ENCODE measurements around the gene DTX4. TPM values are rescaled to one million over a fixed set of nuclear protein-coding genes. Genes with fewer than 3 reads are reported as not detected.

DTX4 gene
- total and polyA plus RNA-seq, 12 donors = 0.86 to 4.1 (median 2.1) TPM

GRCh38 chr11:59138643-59139042 is 33.3 kb upstream of the DTX4 start:
- WGBS, 2 donors = 51 to 58% methylated on average over 2 of the region's 2 CpGs

GRCh38 chr11:59141191-59141590 is 30.7 kb upstream of the DTX4 start:
- WGBS, 2 donors = 92 to 94% methylated on average over 4 of the region's 4 CpGs
- H3K4me3 ChIP-seq = no peak overlapping the region

More at GRCh38 chr11:59138643-59139042, 33.3 kb upstream of the DTX4 start:
- intact Hi-C loops (cut with DNase I) = loop anchor here in 3 of 10 donors (5.0 to 10.0 kb wide), 2 partner anchors 41 to 84 kb away; no protein-coding TSS in a partner anchor
- TF ChIP-seq CTCF (IDR thresholded peaks at IDR 0.05) = no peak
- Histone ChIP-seq H3K27ac (no peak overlapping the region), H3K27me3 (no peaks in the 10 kb centered on the region), H3K4me1 (peaks cover 0 to 25% (median 9%) of the 10 kb centered on the region in 9 donors), H3K9me3 (no peaks in the 10 kb centered on the region), H3K4me3 (no peak overlapping the region), H3K36me3 (peaks cover 0 to 33% (median 0%) of the 10 kb centered on the region in 9 donors)
- ATAC-seq = no peak
- DNase-seq = no peak

GRCh38 chr11:59141673-59142460 is 30.1 kb upstream of the DTX4 start:
- intact Hi-C loops (cut with DNase I) = loop anchor here in 6 of 10 donors (2.0 to 10.0 kb wide), 5 partner anchors 35 to 567 kb away; partner anchors contain the start of genes FAM111B (in 3 of the 6), LPXN (in 1 of the 6) and ZFP91 (in 1 of the 6)
- no peak for TF ChIP-seq CTCF (IDR thresholded peaks at IDR 0.05)
- WGBS, 2 donors = 9 to 11% methylated on average over 3 of the region's 3 CpGs
- ATAC-seq = no peak
- H3K9me3 ChIP-seq = no peaks in the 10 kb centered on the region
- H3K4me3 ChIP-seq = peak overlapping the region; percentile 20 to 86 (median 70)
- DNase-seq = no peak
- no peaks in the 10 kb centered on the region for H3K27me3 ChIP-seq
- H3K4me1 ChIP-seq = peaks cover 0 to 48% (median 25%) of the 10 kb centered on the region in 9 donors
- peak overlapping the region; percentile 14 to 94 (median 87) for H3K27ac ChIP-seq
- H3K36me3 ChIP-seq = peaks cover 0 to 16% (median 0%) of the 10 kb centered on the region in 9 donors

More at GRCh38 chr11:59141191-59141590, 30.7 kb upstream of the DTX4 start:
- ATAC-seq = no peak
- intact Hi-C loops (cut with DNase I) = loop anchor here in 5 of 10 donors (5.0 to 10.0 kb wide), 4 partner anchors 34 to 566 kb away; partner anchors contain the start of genes FAM111B (in 2 of the 5), LPXN (in 1 of the 5) and ZFP91 (in 1 of the 5)
- H3K4me1 ChIP-seq = peaks cover 0 to 44% (median 25%) of the 10 kb centered on the region in 9 donors
- TF ChIP-seq CTCF (IDR thresholded peaks at IDR 0.05) = no peak
- H3K9me3 ChIP-seq = no peaks in the 10 kb centered on the region
- peaks cover 0 to 16% (median 0%) of the 10 kb centered on the region in 9 donors for H3K36me3 ChIP-seq
- no peak overlapping the region for H3K27ac ChIP-seq
- H3K27me3 ChIP-seq = no peaks in the 10 kb centered on the region
- DNase-seq = no peak
